Nephron (organoid): ENCODE results near the gene TAGLN2.

Experiments used
- H3K27ac Mint-ChIP-seq, 3 experiments: 2 replicates each; pipeline ENCODE4 v1.8.0; 2020; ENCODE audit warnings: mixed read lengths in 3 of 3, mild to moderate bottlenecking in 2 of 3, moderate library complexity in 1 of 3
- H3K27me3 Mint-ChIP-seq: 2 replicates; pipeline ENCODE4 v1.8.0; 2021; ENCODE audit warnings: low read depth, mild to moderate bottlenecking, moderate library complexity, mixed read lengths
- H3K36me3 Mint-ChIP-seq: 2 replicates; pipeline ENCODE4 v1.8.0; 2020; ENCODE audit warnings: low read depth, mixed read lengths
- H3K4me1 Mint-ChIP-seq: 2 replicates; pipeline ENCODE4 v1.8.0; 2020; ENCODE audit warnings: mixed read lengths
- H3K4me3 Mint-ChIP-seq, 3 experiments: 2 replicates each; pipeline ENCODE4 v1.8.0; 2020; ENCODE audit warnings: mild to moderate bottlenecking in 3 of 3, mixed read lengths in 3 of 3, moderate library complexity in 2 of 3
- H3K9me3 Mint-ChIP-seq: 2 replicates; pipeline ENCODE4 v1.8.0; 2020; ENCODE audit warnings: mixed read lengths
- TF ChIP-seq, protein P1 (sequence below), 3 experiments: fragments of 200-600 bp; sonication (generic); IDR thresholded peaks; one replicate each; pipeline ENCODE4 v1.5.0; 2021; ENCODE audit warnings: antibody characterized with exemption in 3 of 3; ENCODE audit not compliant: unreplicated experiment in 3 of 3

TAGLN2 gene

DNA sequence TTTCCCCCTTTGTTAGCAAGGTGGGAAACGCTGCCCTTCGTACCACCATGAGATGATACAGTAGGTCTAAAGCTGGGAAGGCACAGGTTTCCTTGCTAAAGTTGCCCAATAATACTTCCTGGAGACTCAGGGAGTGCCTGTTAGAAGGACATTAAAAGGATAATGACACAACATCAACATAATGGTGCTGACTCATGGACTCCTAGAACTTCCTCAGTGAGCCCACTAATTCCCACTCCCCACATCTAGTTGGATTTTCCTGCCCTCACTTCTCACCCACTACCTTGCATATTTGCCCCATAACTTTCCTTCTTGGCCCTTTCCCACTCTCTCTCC, 42.8 kb downstream of the TAGLN2 start:
- H3K4me3 Mint-ChIP-seq: no peak overlapping the region

DNA sequence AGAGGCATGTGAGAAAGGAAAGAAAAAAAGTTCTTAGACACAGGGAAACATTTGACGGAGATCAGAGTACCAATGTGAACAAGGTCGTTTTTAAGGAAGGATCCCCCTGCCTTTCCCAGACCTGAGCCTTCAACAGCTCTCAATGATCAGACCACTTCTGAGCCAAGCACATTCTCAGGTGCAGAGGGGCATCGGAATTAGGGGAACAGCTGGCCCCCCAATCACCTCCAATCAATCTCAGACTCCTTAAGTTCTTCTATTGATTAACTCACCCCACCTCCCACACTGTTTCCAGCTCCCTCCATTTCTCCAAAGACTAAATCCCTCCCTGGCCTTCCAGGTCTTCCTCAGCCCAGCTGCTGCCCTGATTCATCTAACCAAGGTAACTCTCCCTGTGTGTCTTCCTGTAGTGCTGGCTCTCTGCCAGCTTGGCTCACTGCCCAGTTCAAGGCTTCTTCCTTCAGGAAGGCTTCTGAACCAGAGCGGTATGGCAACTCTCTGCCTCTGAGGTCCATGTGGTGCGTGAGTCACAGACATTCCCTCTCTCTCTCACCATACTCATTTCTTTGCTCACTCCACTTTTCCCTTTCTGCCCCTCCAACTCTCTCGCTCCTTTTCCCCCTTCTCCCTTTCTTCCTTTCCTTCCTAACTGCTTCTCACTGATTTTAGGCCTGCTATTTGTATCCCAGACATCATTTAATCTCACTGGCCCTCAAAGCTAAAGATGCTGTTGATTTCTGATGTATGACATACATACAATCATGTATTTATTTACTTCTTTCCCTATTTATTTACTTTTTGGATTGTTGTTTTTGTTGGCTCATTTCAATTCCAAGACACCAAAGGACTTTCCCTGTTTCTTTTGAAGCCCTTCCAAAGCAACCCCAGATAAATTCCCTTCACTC, 43.4 kb downstream of the TAGLN2 start:
- no peaks in the 10 kb centered on the region for H3K4me1 Mint-ChIP-seq
- TF ChIP-seq, protein P1, sequence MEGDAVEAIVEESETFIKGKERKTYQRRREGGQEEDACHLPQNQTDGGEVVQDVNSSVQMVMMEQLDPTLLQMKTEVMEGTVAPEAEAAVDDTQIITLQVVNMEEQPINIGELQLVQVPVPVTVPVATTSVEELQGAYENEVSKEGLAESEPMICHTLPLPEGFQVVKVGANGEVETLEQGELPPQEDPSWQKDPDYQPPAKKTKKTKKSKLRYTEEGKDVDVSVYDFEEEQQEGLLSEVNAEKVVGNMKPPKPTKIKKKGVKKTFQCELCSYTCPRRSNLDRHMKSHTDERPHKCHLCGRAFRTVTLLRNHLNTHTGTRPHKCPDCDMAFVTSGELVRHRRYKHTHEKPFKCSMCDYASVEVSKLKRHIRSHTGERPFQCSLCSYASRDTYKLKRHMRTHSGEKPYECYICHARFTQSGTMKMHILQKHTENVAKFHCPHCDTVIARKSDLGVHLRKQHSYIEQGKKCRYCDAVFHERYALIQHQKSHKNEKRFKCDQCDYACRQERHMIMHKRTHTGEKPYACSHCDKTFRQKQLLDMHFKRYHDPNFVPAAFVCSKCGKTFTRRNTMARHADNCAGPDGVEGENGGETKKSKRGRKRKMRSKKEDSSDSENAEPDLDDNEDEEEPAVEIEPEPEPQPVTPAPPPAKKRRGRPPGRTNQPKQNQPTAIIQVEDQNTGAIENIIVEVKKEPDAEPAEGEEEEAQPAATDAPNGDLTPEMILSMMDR (IDR thresholded peaks at IDR 0.05; ENCODE audit: unreplicated experiment in 3 of 3): no peak
- no peak overlapping the region for H3K27ac Mint-ChIP-seq
- no peaks in the 10 kb centered on the region for H3K9me3 Mint-ChIP-seq
- no peaks in the 10 kb centered on the region for H3K36me3 Mint-ChIP-seq
- no peak overlapping the region for H3K4me3 Mint-ChIP-seq
- H3K27me3 Mint-ChIP-seq: peaks cover 7% of the 10 kb centered on the region

More for the DNA sequence above, 42.8 kb downstream of the TAGLN2 start:
- no peaks in the 10 kb centered on the region for H3K4me1 Mint-ChIP-seq
- H3K27me3 Mint-ChIP-seq: peaks cover 7% of the 10 kb centered on the region
- no peaks in the 10 kb centered on the region for H3K36me3 Mint-ChIP-seq
- H3K27ac Mint-ChIP-seq: no peak overlapping the region
- H3K9me3 Mint-ChIP-seq: no peaks in the 10 kb centered on the region
- TF ChIP-seq, protein P1 (IDR thresholded peaks at IDR 0.05; ENCODE audit: unreplicated experiment in 3 of 3): no peak

DNA sequence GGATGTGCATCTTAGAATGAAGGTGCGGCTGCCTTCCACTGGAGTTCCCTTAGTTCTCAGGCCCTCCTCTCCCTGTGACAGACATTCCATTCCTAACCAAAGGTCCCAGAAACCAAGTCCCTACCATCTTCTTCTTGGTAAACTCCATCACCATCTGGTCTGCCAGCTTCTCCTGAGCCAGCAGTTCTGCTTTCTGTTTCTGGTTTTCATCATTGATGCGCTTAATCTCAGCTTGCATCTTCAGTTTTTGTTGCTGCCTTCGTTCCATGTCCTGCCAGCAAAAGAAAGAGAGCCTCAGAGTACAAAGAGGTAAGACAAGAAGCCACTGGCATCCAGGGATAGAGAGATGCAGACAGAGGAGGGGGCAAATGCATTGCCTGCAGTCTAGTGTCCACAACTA, 44.9 kb downstream of the TAGLN2 start:
- no peaks in the 10 kb centered on the region for H3K4me1 Mint-ChIP-seq
- TF ChIP-seq, protein P1 (IDR thresholded peaks at IDR 0.05; ENCODE audit: unreplicated experiment in 3 of 3): no peak
- no peaks in the 10 kb centered on the region for H3K9me3 Mint-ChIP-seq
- H3K4me3 Mint-ChIP-seq: no peak overlapping the region
- no peaks in the 10 kb centered on the region for H3K36me3 Mint-ChIP-seq
- no peak overlapping the region for H3K27ac Mint-ChIP-seq
- H3K27me3 Mint-ChIP-seq: peaks cover 10% of the 10 kb centered on the region

DNA sequence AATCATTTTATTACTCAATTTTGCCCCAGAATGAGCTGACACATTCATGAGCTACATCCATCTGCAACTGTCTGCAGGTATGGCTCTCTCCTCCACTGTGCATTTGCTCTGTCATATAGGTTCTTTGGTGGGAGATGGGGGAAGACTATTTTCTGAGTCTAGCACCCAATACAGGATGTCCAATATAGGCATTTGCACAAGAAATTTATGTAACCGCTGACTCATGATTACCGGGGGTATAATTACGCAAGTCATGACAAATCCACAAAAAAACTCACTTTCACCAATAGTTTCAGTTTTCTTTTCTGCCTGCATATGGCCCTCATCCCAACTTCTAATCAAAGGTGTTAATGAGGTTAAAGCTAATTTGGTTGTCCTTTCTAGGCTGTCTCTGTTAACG, 45.3 kb downstream of the TAGLN2 start:
- peaks cover 10% of the 10 kb centered on the region for H3K27me3 Mint-ChIP-seq
- H3K27ac Mint-ChIP-seq: no peak overlapping the region
- no peak overlapping the region for H3K4me3 Mint-ChIP-seq
- no peaks in the 10 kb centered on the region for H3K4me1 Mint-ChIP-seq
- TF ChIP-seq, protein P1 (IDR thresholded peaks at IDR 0.05; ENCODE audit: unreplicated experiment in 3 of 3): no peak
- no peaks in the 10 kb centered on the region for H3K36me3 Mint-ChIP-seq
- H3K9me3 Mint-ChIP-seq: no peaks in the 10 kb centered on the region

DNA sequence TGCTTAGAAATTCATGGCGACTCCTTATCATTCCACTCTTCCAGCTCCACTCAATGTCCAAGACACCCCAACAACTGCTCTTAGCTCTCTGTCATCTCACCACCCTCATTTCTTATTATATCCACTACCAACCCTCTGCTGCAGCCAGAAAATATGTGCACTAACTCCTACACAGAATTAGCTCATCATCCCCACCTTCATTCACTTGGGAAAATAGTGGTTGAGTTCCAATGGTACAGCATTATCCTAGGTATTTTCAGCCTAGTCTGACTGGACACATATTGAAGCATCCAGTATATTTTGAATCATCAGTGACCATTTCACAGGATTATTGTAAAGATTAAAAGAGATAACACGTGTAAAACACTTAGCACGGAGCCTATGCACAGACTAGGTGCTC, 46.2 kb downstream of the TAGLN2 start:
- Mint-ChIP-seq H3K27me3 (peaks cover 10% of the 10 kb centered on the region), H3K4me3 (no peak overlapping the region), H3K9me3 (no peaks in the 10 kb centered on the region), H3K36me3 (no peaks in the 10 kb centered on the region), H3K27ac (no peak overlapping the region), H3K4me1 (no peaks in the 10 kb centered on the region)
- TF ChIP-seq, protein P1 (IDR thresholded peaks at IDR 0.05; ENCODE audit: unreplicated experiment in 3 of 3): no peak
